Measurements from ENCODE around the gene RNU6-9.
A peak's percentile ranks its signal among the peaks of the same experiment; 100 is the strongest.
"Not testable (repeated sequence)": the region's sequence is repeated elsewhere in the genome, so short reads cannot be mapped to it uniquely, and the experiment has no call there.

The RNU6-9 gene

DNA sequence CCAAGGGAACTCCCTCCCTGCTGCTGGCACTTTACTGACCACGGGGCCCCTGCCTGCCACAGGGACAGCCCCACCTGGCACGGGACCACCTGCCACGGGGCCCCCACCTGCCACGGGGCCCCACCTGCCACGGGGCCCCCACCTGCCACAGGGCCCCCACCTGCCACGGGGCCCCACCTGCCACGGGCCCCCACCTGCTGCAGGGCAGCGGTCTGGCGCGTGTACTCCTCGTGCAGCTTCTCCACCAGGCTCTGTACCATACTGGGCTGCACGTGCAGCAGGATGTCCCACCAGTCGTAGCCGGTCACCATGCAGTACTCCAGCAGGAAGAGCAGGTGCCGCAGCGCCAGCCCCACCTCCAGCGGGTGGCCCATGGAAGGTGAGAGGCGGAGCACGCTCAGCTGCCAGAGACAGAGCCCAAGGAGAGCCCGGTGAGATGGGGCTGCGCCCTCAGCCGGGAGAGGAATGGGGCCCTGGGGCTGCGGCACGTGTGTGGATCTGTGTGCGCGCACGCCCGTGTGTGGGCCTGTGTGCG is 16.4 kb upstream of the RNU6-9 start:
- no peak for DNase-seq

DNA sequence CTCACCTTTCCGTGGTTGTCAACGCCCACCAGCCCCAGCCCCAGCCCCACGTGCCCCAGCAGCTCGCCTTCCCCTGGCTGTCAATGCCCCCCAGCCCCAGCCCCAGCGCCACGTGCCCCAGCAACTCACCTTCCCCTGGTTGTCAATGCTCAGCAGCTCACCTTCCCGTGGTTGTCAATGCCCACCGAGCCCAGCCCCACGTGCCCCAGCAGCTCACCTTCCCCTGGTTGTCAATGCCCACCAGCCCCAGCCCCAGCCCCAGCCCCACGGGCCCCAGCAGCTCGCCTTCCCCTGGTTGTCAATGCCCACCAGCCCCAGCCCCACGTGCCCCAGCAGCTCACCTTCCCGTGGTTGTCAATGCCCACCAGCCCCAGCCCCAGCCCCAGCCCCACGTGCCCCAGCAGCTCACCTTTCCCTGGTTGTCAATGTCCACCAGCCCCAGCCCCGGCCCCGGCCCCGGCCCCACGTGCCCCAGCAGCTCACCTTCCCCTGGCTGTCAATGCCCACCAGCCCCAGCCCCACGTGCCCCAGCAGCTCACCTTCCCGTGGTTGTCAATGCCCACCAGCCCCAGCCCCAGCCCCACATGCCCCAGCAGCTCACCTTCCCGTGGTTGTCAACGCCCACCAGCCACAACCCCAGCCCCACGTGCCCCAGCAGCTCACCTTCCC is 15.2 kb upstream of the RNU6-9 start:
- DNase-seq, result peak in 1 of 58 donors; percentile 14

DNA sequence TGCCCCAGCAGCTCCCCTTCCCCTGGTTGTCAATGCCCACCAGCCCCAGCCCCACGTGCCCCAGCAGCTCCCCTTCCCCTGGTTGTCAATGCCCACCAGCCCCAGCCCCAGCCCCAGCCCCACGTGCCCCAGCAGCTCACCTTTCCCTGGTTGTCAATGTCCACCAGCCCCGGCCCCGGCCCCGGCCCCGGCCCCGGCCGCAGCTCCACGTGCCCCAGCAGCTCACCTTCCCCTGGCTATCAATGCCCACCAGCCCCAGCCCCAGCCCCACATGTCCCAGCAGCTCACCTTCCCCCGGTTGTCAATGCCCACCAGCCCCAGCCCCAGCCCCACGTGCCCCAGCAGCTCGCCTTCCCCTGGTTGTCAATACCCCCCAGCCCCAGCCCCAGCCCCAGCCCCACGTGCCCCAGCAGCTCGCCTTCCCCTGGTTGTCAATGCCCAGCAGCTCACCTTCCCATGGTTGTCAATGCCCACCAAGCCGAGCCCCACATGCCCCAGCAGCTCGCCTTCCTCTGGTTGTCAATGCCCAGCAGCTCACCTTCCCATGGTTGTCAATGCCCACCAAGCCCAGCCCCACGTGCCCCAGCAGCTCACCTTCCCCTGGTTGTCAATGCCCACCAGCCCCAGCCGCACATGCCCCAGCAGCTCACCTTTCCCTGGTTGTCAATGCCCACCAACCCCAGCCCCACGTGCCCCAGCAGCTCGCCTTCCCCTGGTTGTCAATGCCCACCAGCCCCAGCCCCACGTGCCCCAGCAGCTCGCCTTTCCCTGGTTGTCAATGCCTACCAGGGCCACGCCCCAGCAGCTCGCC is 14.3 kb upstream of the RNU6-9 start:
- DNase-seq, result peak in 3 of 58 donors; percentile 21 to 42 (median 24)

DNA sequence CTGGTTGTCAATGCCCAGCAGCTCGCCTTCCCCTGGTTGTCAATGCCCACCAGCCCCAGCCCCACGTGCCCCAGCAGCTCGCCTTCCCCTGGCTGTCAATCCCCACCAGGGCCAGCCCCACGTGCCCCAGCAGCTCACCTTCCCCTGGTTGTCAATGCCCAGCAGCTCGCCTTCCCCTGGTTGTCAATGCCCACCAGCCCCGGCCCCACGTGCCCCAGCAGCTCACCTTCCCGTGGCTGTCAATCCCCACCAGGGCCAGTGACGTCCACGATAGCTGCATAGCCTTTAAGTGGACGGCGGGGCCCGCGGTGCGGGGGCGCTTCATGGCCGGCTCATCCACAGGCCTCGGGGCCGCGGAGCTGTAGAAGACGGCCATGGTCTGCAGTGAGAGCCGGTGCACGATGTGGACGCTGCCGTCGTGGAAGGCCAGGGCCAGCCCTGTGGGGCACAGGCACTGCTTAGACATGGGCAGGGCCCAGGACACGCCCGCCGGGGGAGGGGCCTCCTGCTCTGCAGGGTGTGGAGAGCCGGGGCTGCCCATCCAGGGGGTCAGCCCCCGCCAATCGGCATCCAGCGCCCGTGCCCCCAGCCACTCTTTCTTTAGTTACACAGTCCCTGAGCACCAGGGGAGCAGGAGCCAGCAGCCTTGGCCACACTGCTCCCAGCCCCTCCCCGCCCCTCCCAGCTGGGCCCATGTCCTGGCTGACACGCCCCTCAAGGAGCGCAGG is 13.4 kb upstream of the RNU6-9 start:
- peak in 3 of 58 donors; percentile 9 to 28 (median 23) for DNase-seq

DNA sequence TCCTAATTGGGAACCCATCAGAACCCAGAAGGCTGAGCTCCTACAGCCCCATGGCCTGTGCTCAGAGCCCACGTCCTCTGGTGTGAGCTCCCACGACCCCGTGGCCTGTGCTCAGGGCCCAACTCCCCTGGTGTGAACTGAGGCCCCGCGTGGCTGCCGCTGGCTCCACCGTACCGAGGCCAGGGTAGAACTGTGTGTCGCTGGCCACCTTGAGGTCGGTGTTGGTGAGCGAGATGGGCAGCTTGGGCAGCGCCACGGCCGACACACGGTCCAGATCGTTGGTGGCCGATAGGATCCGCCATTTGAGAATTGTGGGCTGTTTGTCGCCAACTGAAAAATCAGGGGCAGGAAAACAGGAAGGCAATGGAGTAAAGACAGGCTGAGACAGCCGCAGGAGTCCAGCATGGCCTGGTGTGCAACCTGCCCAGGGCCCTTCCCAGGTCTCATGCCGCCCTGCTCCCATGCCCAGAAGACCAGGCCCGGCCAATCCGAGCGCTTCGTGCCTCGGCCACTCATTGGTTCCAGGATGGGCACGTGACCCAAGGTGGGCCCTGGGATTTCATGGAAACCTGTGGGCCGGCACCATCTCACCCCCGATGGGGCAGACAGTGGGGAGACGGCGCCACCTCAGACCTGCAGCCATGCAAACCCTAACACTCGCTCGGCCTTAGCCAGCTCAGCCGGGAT is 11.8 kb upstream of the RNU6-9 start:
- DNase-seq, result no peak

DNA sequence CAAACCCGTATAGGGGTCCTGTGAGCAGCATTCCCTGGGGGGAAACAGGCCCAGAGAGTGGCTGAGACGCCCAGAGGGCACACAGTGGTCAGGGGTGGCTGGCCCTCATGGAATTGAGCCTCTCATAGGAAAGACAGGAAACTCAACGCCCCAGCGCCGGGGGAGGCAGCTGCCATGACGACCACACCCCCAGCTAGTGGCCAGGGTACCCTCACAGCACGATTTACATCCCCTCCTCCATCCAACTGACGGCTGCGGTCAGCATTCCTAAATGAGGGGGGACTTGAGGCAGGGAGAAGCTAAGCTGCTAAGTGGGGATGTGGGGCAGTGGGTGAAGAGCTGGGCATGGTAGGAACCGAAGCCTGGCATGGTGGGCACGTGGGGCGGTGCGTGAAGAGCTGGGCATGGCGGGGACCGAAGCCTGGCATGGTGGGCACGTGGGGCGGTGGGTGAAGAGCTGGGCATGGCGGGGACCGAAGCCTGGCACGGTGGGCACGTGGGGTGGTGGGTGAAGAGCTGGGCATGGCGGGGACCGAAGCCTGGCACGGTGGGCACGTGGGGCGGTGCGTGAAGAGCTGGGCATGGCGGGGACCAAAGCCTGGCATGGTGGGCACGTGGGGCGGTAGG is 10.3 kb upstream of the RNU6-9 start:
- no peak for DNase-seq

DNA sequence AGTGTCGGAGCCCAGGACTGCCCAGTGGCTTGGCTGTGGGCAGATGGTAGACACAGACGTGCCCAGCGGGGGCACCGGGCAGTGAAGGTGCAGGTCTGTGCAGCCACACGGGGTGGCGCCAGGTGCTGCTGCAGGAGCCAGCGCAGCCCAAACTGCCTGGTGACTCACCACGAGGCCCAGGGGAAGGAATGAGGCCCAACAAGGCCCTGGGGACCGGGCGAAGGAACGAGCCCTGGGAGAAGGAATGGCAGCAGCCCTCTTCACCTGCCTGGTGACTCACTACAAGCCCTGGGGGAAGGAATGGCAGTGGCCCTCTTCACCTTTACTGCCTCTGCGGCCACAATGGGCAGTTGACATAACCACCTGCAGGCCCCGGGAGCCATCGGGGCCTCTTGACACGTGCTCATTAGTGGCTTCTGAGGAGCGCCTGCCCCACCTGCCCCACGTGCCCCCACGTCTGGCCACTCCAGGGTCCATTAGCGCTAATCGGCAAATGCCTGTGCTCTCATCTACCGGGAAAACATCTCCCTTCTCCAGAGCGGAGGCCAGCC is 9.5 kb upstream of the RNU6-9 start:
- DNase-seq, result no peak

DNA sequence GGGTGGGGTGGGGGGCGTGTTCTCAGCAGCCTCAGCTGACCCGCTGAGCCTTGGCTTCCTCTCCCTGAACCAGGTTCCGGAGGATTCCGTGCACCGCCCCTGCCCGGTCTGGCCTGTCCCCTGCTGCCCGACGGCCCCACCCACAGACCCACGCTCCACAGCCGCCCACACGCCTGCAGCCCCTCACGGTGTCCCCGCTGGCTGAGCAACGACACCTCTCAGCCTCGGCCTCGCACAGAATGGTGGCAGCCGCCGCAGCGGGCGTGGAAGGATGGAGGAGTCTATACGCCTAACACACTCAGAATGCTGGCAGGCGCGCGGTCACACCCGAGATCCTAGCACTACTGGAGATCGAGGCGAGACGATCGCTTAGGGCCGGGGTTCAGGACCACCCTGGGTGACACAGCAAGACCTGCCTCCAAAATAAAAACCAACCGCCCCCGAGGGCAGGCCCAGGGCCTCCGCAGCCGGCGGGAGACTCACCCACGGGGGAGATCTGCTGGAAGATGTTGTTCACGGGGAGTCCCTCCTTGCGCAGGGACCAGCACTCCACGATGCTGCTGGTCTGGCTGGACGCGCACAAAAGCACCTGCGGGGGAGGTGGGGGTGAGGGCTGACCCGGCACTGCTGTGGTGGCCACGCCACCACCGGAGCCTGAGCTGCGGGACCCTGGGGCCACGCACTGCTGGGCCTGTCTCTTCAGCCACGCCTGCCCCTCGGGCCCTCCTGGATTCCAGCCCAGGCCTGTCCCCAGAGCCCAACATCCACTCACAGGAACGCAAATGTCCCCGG is 8.7 kb upstream of the RNU6-9 start:
- no peak for DNase-seq

DNA sequence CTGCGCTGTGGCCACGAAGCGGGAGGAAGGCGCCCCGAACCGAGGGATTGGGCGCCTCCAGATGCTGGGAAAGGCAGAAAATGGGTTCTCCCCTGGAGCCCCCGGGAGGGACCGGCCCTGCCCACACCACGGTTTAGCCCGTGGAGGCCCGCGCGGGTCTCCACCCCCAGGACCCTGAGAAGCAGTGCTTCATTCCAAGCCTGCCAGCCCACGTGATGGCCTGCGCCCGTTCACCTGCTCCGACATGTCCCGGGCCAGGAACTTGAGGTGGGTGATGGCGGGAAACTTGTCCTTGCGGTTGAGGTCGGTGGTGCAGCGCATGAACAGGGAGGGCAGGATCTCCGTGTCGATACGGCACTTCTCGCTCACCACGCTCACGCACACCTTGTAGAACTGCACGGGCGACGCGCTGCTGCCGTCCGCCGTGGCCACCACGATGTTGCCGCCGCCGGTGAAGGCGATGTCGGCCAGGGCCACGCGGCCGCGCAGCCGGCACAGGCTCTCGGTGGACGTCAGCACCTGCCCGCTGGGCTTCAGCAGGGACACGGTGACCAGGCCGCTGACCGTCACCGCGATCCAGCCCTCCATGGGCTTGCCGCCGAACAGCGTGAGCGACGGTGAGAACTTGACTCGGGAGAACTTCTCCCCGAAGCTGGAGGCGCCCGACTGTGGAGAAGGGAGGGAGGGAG is 7.6 kb upstream of the RNU6-9 start:
- DNase-seq, result no peak

DNA sequence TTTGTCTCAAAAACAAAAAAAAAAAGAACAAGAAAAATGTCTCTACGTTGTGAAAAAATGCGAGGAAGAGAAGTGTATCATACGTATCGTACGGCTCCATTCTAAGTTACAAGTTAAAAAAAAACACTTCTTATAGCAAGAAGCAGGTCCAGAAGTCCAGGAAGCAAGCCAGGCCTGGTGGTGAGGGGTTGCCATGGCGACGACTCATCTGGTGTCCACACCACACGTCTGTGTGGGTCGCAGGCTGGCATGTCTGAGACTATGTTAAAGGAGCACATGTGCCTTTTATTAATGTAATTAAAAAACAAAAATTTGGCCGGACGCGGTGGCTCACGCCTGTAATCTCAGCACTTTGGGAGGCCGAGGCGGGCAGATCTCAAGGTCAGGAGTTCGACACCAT is 6.2 kb upstream of the RNU6-9 start:
- DNase-seq, result peak in 24 of 58 donors; percentile 11 to 80 (median 44)

DNA sequence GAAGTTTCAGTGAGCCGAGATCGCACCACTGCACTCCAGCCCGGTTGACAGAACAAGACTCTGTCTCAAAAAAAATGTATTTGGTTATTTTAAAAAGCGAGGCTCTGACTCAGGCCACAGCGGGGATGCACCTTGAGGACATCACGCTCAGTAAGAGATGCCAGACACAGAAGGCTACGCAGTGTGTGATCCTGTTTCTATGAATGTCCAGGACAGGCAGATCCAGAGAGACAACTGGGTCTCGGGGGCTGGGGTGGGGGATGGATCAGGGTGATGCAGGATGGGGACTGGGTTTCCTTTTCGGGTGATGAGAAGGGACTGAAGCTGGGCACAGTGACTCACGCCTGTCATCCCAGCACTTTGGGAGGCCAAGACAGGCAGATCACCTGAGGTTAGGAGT is 5.7 kb upstream of the RNU6-9 start:
- DNase-seq, result peak in 4 of 58 donors; percentile 9 to 27 (median 20)

DNA sequence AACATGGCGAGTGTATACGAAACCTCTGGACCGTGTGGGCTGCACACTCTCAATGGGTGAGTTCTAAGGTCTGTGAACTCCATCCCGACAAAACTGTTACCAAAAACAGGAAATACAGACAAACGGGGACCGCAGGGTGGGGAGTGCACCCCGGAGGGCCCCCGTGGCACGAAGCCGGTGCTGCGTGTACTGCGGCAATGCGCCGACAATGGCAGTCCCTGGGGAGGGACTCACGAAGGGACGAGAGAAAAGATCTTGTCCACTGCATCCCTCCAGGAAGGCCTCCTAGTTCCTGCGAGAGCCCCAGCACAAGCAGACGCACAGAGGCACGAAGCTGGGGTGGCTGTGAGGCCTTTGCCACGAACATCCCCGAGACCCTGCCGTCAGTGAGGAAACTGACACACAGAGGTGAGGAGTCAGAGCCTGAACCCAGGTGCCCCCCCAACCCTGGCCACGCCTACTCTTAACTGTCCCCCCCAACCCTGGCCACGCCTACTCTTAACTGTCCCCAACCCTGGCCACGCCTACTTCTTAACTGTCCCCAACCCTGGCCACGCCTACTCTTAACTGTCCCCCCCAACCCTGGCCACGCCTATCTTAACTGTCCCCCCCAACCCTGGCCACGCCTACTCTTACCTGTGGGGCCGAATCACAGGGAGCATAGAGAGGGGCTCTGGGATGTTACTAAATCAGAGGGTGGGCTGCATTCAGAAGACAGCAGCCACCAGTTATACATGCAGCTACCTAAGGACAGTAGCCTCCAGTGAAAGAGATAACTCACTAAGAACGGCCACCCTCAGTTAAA is 4.5 kb upstream of the RNU6-9 start:
- DNase-seq, result no peak

DNA sequence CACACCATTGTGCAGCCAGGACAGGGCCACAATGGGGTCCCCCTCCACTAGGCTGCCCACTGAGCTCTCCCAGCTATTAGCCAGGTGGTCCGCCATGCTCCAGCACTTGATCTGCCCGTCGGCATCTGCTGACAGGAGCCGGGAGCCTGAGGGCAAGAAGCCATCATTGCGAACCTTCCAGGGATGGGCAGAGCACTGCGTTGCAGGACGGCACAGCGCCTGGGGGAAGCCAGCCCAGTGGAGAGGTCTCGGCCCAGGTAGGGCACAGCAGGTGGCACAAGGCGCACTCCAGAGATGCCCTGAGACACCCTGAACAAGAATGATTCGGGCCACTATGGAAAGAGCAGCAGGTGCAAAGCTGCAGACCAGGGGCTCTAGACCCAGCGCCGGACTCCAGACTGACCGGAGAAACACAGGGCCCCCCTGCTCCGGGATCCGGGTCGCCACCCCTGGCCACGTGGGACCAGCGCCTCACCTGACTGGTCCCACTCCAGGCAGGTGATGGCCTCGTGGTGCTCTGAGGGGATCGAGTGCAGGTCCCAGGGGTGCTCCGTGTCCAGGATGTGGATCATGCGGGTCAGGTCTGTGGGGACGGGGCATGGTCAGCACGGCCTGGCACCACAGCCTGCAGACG is 3.5 kb upstream of the RNU6-9 start:
- no peak for DNase-seq

DNA sequence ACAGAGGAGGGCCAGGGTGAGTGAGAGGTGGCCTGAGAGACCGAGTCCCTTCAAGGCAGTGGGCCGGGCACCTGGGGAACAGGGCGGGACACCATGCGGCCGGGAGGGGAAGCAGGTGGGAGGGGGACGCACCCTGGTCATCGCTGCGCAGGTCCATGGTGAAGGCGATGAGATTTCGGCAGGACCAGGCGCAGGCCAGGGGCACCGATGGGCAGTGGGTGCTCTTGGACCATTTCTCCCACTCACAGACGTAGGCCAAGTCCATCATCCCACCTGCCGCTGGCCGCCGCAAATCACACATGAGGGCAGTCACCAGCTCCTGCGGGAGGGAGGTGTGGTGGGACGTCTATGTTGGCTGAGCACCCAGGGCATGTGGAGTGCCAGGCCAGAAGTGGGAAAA is 2.5 kb upstream of the RNU6-9 start:
- DNase-seq, result no peak

DNA sequence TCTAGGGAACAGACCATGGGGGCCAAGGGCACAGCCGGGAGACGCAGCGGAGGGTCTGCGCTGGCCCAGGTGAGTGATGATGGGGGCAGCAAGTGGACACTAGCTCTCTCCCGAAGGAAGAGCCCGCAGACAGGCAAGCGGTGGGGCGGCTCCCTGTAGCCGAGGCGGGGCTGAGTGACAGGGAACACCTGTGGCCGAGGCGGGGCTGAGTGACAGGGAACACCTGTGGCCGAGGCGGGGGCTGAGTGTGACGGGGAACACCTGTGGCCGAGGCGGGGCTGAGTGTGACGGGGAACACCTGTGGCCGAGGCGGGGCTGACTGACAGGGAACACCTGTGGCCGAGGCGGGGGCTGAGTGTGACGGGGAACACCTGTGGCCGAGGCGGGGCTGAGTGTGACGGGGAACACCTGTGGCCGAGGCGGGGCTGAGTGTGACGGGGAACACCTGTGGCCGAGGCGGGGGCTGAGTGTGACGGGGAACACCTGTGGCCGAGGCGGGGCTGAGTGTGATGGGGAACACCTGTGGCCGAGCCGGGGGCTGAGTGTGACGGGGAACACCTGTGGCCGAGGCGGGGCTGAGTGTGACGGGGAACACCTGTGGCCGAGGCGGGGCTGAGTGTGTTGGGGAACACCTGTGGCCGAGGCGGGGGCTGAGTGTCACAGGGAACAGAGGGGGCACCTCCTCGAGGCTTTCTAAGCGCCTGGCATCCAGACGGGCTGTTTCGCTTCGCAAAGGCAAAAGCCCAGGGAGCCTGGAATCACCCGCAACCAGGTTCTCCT is 1.7 kb upstream of the RNU6-9 start:
- DNase-seq, result not testable (repeated sequence)

DNA sequence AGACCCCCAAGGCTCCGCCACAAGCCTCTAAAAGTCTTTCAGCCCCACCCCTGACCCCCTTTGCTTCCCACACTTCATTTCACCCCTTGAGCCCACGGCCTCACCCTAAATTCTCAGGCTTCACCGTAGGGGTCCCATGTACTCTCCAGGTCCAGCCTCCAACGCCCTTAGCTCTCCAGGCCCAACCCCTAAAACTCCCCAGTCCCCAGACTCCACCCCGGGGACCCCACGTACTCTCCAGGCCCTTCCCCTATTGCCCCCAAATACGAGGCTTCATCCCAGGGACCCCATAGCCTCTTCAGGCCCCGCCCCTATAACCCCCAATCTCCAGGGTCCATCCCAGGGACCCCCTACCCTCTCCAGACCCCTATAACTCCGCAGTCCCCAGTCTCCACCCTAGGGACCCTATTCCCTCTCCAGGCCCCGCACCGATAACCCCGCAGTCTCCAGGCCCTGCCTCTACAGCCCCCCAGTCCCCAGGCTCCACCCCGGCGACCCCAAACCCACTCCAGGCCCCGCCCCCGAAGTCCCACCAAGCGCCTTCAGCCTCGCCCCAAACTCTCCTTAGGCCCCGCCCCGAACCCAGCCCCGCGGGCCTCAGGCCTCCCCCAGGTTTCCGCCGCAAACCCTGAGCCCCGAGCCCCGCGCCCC is 916 bp upstream of the RNU6-9 start:
- no peak for DNase-seq
